ENCODE data around the gene FAM217B.

FAM217B gene

GRCh38 chr20:59911041-59911440 lies 29.1 kb upstream of the FAM217B start:
- no peak for TF ChIP-seq CTCF (IDR thresholded peaks at IDR 0.05; ENCODE audit: insufficient read depth, missing control alignments)
- FAIRE-seq, result no peak

GRCh38 chr20:59912609-59913008 lies 27.6 kb upstream of the FAM217B start:
- DNase-seq (ENCODE audit: insufficient read length, low spot score) (no peak), FAIRE-seq (no peak)
- TF ChIP-seq CTCF (IDR thresholded peaks at IDR 0.05; ENCODE audit: insufficient read depth, missing control alignments), result no peak

More at GRCh38 chr20:59911041-59911440, 29.1 kb upstream of the FAM217B start:
- no peak for DNase-seq (ENCODE audit: insufficient read length, low spot score)

GRCh38 chr20:59920944-59921343 lies 19.2 kb upstream of the FAM217B start:
- no peak for TF ChIP-seq CTCF (IDR thresholded peaks at IDR 0.05; ENCODE audit: insufficient read depth, missing control alignments)
- DNase-seq (ENCODE audit: insufficient read length, low spot score) (no peak), FAIRE-seq (no peak)

- DNase-seq (ENCODE audit: insufficient read length, low spot score), result no peak
- FAIRE-seq, result no peak
- TF ChIP-seq CTCF (IDR thresholded peaks at IDR 0.05; ENCODE audit: insufficient read depth, missing control alignments), result no peak
Observed at GRCh38 chr20:59923514-59923913, 16.7 kb upstream of the FAM217B start.

- no peak for DNase-seq (ENCODE audit: insufficient read length, low spot score)
- no peak for TF ChIP-seq CTCF (IDR thresholded peaks at IDR 0.05; ENCODE audit: insufficient read depth, missing control alignments)
- no peak for FAIRE-seq
Observed at GRCh38 chr20:59925359-59925758, 14.8 kb upstream of the FAM217B start.

- no peak for DNase-seq (ENCODE audit: insufficient read length, low spot score)
- FAIRE-seq, result no peak
- no peak for TF ChIP-seq CTCF (IDR thresholded peaks at IDR 0.05; ENCODE audit: insufficient read depth, missing control alignments)
Observed at GRCh38 chr20:59925899-59926298, 14.3 kb upstream of the FAM217B start.

- DNase-seq (ENCODE audit: insufficient read length, low spot score) (no peak), FAIRE-seq (no peak)
- TF ChIP-seq CTCF (IDR thresholded peaks at IDR 0.05; ENCODE audit: insufficient read depth, missing control alignments), result no peak
Observed at GRCh38 chr20:59931511-59932312, 8.5 kb upstream of the FAM217B start.

Data from D721Med (cell line).